ENCODE data around the gene DNMT3B. TPM values are rescaled to one million over a fixed set of nuclear protein-coding genes. Genes with fewer than 3 reads are reported as not detected.

The DNMT3B gene
- polyA plus RNA-seq, 1 experiment = 1.3 TPM

GRCh38 chr20:32820698-32821377 lies 58.7 kb downstream of the DNMT3B start:
- no peak for DNase-seq (ENCODE audit: low read depth)
- no peaks in the 10 kb centered on the region for H3K36me3 ChIP-seq (ENCODE audit: control insufficient read depth, insufficient read depth, low read length)
- CTCF ChIA-PET = interaction anchor here (0.6 to 2.3 kb wide), 3 partner anchors 9 to 31 kb away, joined by 3 to 7 read pairs (median 6); no protein-coding TSS in a partner anchor
- peak overlapping the region; percentile 91 for H3K4me3 ChIP-seq (ENCODE audit: low read depth, low read length)
- POLR2A ChIA-PET = no interaction called here
- no peaks in the 10 kb centered on the region for H3K27me3 ChIP-seq (ENCODE audit: control insufficient read depth, insufficient read depth, low read length)
- no peak for TF ChIP-seq CTCF (IDR thresholded peaks at IDR 0.05; ENCODE audit: insufficient read depth, low read depth, low read length)

DNA sequence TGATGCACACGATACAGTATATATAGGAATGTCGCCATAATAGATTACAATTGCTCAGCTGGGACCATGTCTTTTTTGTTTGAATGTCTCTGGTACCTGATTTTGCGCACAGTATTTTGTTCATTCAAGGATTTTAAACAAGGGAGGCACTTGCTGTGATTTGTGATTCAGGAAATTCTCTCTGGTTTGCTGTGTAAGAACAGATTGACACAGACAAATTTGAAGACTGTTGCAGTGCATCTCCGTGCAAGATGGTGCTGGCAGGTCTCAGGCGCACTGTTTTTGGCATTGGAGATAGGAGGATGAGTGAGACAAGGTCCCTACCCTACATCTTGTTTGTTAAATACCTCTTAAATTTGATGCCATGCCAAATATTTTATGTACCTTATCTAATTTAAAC lies 60.0 kb downstream of the DNMT3B start:
- ChIA-PET POLR2A (no interaction called here), CTCF (interaction anchor here (2.3 kb wide), 1 partner anchor 32 kb away, joined by 7 read pairs; no protein-coding TSS in a partner anchor)
- Histone ChIP-seq H3K4me3 (ENCODE audit: low read depth, low read length) (no peak overlapping the region), H3K27me3 (ENCODE audit: control insufficient read depth, insufficient read depth, low read length) (no peaks in the 10 kb centered on the region), H3K36me3 (ENCODE audit: control insufficient read depth, insufficient read depth, low read length) (0 out of 2 replicates have a peak, but pooled peaks cover 2% of the 10 kb centered on the region)
- DNase-seq (ENCODE audit: low read depth) = no peak
- no peak for TF ChIP-seq CTCF (IDR thresholded peaks at IDR 0.05; ENCODE audit: insufficient read depth, low read depth, low read length)

DNA sequence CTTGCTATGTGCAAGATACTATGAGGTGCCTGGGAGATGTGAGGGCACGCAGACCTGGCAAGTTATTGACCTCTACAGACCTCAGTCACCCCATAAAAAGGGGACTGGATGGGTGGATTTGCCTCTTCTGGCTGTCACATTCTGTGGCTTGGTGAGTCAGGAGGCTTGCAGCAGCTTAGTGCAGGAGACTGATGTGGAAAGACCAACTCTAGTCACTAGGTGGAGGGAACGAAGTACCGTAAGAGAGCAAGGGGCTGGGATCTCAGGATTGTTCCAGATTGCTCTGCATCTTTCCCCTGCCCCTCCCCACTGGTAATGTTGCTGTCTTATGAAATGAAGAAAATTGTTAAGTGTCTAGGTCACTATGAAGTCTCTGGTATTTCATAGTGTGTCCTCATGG lies 60.9 kb downstream of the DNMT3B start:
- H3K4me3 ChIP-seq (ENCODE audit: low read depth, low read length) = no peak overlapping the region

GRCh38 chr20:32823737-32824588 lies 61.8 kb downstream of the DNMT3B start:
- ChIA-PET CTCF (interaction anchor here (0.6 to 1.7 kb wide), 2 partner anchors 34 to 293 kb away, joined by 4 to 8 read pairs; no protein-coding TSS in a partner anchor), POLR2A (no interaction called here)
- no peak for TF ChIP-seq CTCF (IDR thresholded peaks at IDR 0.05; ENCODE audit: insufficient read depth, low read depth, low read length)
- Histone ChIP-seq H3K4me3 (ENCODE audit: low read depth, low read length) (no peak overlapping the region), H3K36me3 (ENCODE audit: control insufficient read depth, insufficient read depth, low read length) (peaks cover 5% of the 10 kb centered on the region; the same call in 1 of the 2 replicates), H3K27me3 (ENCODE audit: control insufficient read depth, insufficient read depth, low read length) (no peaks in the 10 kb centered on the region)
- no peak for DNase-seq (ENCODE audit: low read depth)

More for the DNA sequence above, 60.9 kb downstream of the DNMT3B start:
- POLR2A ChIA-PET = no interaction called here
- DNase-seq (ENCODE audit: low read depth) = peak; percentile 66
- CTCF ChIA-PET = interaction anchor here (1.7 kb wide), 1 partner anchor 33 kb away, joined by 8 read pairs; no protein-coding TSS in a partner anchor
- Histone ChIP-seq H3K27me3 (ENCODE audit: control insufficient read depth, insufficient read depth, low read length) (no peaks in the 10 kb centered on the region), H3K36me3 (ENCODE audit: control insufficient read depth, insufficient read depth, low read length) (0 out of 2 replicates have a peak, but pooled peaks cover 2% of the 10 kb centered on the region)
- peak; percentile 45 for TF ChIP-seq CTCF (IDR thresholded peaks at IDR 0.05; ENCODE audit: insufficient read depth, low read depth, low read length)
